Stimulated activated CD8-positive, alpha-beta memory T cell treated with anti-CD3 and anti-CD28 coated beads, Interleukin-15, amount 100 ng/mL, for 1 hour (primary cell): ENCODE measurements around the gene ARSB.
"Not testable (repeated sequence)": the region's sequence is repeated elsewhere in the genome, so short reads cannot be mapped to it uniquely, and the experiment has no call there.

ENCODE experiments used
- DNase-seq: peaks from one replicate; pipeline ENCODE4 v3.0.0-alpha.2; 2020; ENCODE audit warnings: low read depth

Gene ARSB

GRCh38 chr5:78995521-78996007, 10.5 kb upstream of the ARSB start:
- DNase-seq, result no peak

- no peak for DNase-seq
Measured at GRCh38 chr5:78993165-78993564, 8.1 kb upstream of the ARSB start.

GRCh38 chr5:78992146-78992545, 7.0 kb upstream of the ARSB start:
- no peak for DNase-seq

- DNase-seq, result no peak
Measured at GRCh38 chr5:78989080-78989479, 4.0 kb upstream of the ARSB start.

GRCh38 chr5:78985725-78986223, 664 bp upstream of the ARSB start:
- peak; percentile 7 for DNase-seq

DNA sequence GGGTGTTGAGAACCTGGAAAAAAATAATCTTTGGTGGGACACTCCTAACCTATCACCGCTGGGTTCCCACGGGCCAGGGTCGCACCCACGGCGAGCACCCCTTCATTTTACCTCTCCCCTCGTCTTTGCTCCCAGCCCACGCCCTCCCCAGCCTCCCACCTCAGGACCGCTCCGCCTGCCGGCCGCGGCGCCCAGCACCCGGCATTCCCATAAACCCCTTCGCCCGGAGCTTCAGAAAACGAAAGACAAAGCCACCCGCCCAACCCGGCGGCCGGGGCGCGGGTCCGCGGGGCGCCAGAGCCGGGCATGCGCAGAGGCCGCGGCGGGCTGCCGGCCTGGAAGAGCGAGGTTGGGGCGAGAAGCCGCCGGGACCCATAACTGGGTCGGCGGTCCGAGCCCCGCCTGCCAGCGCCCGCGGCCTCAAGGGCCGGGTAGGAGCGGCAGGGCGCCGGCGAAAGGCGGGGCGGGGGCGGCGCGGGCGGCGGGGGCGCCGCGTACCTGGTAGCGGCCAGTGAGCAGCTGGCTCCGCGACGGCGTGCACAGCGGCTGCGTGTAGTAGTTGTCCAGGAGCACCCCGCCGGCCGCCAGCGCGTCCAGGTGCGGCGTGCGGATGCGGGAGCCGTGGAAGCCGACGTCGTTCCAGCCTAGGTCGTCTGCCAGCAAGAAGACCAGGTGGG, 533 bp downstream of the ARSB start:
- DNase-seq, result peak; percentile 51

DNA sequence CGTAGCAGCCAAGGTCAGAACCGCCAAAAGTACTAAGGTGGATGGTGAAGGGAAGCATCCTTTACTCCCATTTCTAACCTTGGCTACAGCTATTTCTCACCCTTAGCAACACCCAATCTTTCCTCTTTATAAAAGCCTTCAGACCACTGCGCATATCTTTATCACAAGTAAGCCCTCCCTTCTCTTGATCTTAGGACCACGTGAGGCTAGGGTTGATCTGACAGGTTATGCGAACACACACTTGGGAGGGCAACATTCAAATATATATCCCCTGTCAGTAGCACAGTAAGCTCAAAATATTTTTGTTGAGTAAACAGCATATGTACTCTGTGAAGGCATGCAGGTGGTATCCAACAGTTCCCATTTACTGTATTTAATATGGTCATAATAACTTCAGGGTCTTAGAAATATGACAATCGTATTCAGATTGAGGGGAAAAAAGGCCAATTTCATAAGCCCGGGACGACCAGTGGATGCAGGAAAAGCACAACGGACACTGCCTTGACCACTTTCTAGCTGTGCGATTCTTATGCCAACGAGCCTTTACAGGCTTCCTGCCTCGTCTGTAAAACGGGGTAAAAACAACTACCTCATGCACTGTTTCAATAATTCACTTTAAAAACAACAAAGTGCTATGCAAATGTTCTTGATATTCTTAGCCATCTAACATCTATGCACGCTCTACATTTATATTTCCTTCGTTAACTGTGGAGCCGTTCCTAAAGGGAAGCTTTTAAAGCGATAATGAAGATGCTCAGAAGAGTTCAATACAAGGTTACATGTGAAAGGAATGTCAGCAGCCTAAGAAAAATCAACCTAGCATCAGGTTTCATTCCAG, 1.3 kb downstream of the ARSB start:
- DNase-seq, result no peak

DNA sequence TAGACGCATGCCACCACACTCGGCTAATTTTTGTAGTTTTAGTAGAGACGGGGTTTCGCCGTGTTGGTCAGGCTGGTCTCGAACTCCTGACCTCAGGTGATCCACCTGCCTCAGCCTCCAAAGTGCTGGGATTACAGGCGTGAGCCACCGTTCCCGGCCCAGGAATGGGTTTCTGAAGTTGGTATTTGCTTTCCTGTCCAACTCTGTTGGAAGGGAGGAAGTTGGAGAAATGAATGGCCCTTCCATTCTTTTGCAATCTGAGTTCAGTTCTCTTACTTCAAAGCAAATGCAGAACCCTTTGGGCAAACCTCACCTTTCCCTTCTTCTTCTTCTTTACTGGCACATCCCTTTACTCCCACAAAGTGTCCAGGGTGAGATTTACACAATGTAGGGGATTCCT, 1.9 kb downstream of the ARSB start:
- DNase-seq, result not testable (repeated sequence)

- DNase-seq, result no peak
Measured at GRCh38 chr5:78979909-78980308, 5.2 kb downstream of the ARSB start.

GRCh38 chr5:78979117-78979742, 5.9 kb downstream of the ARSB start:
- DNase-seq, result no peak

GRCh38 chr5:78975035-78975434, 10.1 kb downstream of the ARSB start:
- no peak for DNase-seq

- DNase-seq, result no peak
Measured at GRCh38 chr5:78974601-78975000, 10.5 kb downstream of the ARSB start.

- no peak for DNase-seq
Measured at GRCh38 chr5:78974011-78974410, 11.1 kb downstream of the ARSB start.

GRCh38 chr5:78972654-78973428, 12.3 kb downstream of the ARSB start:
- DNase-seq, result no peak

- no peak for DNase-seq
Measured at GRCh38 chr5:78971998-78972397, 13.1 kb downstream of the ARSB start.

DNA sequence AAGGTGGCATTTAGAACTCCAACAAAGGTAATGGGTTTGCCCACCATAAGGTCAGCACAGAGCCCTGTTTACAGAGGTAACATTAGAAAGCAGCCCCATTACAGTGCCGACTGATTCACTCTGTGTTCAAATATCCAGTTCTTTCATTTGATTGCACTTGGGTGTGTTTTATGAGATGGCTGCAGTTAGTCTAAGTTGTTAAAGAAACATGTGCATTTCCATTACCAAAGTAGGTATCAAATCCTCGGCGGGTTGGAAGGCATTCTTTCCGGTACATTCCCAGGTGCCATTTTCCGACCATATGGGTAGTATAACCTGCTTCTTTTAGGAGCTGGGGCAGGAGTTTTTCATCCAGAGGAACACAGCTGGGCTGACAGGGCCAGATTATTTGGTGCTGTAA, 16.3 kb downstream of the ARSB start:
- no peak for DNase-seq

- DNase-seq, result no peak
Measured at GRCh38 chr5:78964889-78965288, 20.2 kb downstream of the ARSB start.

- DNase-seq, result no peak
Measured at GRCh38 chr5:78961743-78962142, 23.4 kb downstream of the ARSB start.

DNA sequence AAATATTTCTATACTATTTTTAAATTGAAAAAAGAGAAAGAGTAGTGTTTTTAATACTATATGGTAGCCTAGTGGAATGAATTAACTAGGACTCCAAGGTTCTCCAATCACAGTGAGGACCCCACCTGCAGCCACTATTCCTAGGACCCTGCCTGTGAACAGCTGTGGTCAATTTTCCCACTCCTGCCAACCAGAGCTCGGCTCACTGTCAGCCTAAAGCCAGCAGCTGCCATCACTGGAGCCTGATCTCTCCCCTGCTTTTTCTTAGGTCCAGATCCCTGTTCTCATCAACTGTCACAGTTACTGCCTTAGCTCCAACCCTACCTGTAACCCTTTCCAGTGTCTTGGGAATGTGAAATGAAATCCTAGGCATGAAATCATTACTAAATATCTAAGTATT, 25.3 kb downstream of the ARSB start:
- DNase-seq, result no peak

GRCh38 chr5:78958672-78959445, 26.3 kb downstream of the ARSB start:
- DNase-seq, result no peak

DNA sequence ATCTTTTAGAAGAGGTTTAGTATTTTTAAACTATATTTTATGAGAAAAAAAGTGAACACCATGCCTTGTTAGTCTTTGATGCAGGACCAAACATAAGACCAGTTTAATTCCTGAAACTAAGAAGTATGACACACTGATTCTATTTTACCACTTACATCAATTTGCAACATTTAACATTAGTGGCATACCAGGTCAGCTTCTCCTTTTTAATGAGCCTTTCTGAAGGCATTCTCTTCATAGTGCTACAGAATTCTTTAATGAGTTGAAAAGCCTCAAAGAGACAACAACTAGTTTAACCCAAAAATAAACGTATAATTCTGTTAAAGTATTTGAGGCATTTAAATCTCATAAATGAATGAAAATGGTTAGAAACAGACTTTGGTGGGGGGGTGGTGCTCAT, 28.2 kb downstream of the ARSB start:
- no peak for DNase-seq
